Motor neuron (in vitro differentiated cells): ENCODE measurements around the gene FGD5. TPM values are rescaled to one million over a fixed set of nuclear protein-coding genes. Genes with fewer than 3 reads are reported as not detected.

ENCODE experiments used
- ATAC-seq, 8 experiments: fragments of 200-7000 bp; cut with Tn5 transposase; replicated peaks in 6 of 8; 2 replicates each; pipeline ENCODE4 v1.8.0; 2021; ENCODE audit warnings: mild to moderate bottlenecking in 8 of 8, moderate library complexity in 8 of 8
- H3K27ac ChIP-seq, 2 donors: fragments of 250-450 bp; sonication (Bioruptor Pico); 2 replicates each; pipeline ENCODE4 v1.9.0; 2021; ENCODE audit warnings: antibody characterized with exemption in 2 of 2, mild to moderate bottlenecking in 2 of 2, moderate library complexity in 1 of 2
- H3K4me1 ChIP-seq, 2 donors: fragments of 250-450 bp; sonication (Bioruptor Pico); replicated peaks in 1 of 2; 2 replicates each; pipeline ENCODE4 v1.6.1; 2021; ENCODE audit warnings: antibody characterized with exemption in 2 of 2, mild to moderate bottlenecking in 2 of 2, moderate library complexity in 1 of 2
- H3K4me3 ChIP-seq, 5 donors: fragments of 250-450 bp; sonication (Bioruptor Pico); 2 replicates each; pipeline ENCODE4 v1.9.0; 2021; ENCODE audit warnings: antibody characterized with exemption in 5 of 5, mild to moderate bottlenecking in 5 of 5, moderate library complexity in 4 of 5
- WGBS, 10 experiments: fragments of 450-650 bp; shearing (Covaris generic); methylation state at CpG; one replicate each; pipeline ENCODE4 v1.0.0; 2022; 5-methylcytosine and 5-hydroxymethylcytosine counted together
- in situ Hi-C, 9 experiments: fragments of 400-800 bp; cut with MboI; loops; one replicate each; pipeline ENCODE4 v1.15.0; 2021; ENCODE audit warnings: low sequenced_read_pairs in 9 of 9, low pct_unique_long_range_greater_than_20kb in 2 of 9; ENCODE audit not compliant: unreplicated experiment in 9 of 9
- total RNA-seq, 8 experiments: library from RNA; unstranded; fragments of 300-600 nt; gene quantifications; 2 replicates each; pipeline versions ENCODE4 v1.2.3 to v1.2.4, GENCODE V29; 2022

The FGD5 gene
- total RNA-seq, 8 experiments from 2014 or later = 0.73 to 114 (median 4.0) TPM

- H3K4me3 ChIP-seq = peak overlapping the region; percentile 75 to 97 (median 86)
- 0% methylated on average over 15 of the region's 79 CpGs; no CpG with 5 or more reads in 9 of the 10 experiments for WGBS, 10 experiments
- in situ Hi-C loops = no loop called here
- peak; percentile 74 to 95 (median 94) for ATAC-seq
- peak overlapping the region; percentile 99 to 100 for H3K27ac ChIP-seq
- H3K4me1 ChIP-seq = peaks cover 9 to 15% of the 10 kb centered on the region in 2 donors
Measured at GRCh38 chr3:14947886-14948608, 129.3 kb downstream of the FGD5 start.

- ATAC-seq = peak in 5 of 8 experiments; percentile 0 to 30 (median 20)
- Histone ChIP-seq H3K4me3 (peak overlapping the region; percentile 75 to 97 (median 86)), H3K4me1 (peaks cover 9 to 15% of the 10 kb centered on the region in 2 donors), H3K27ac (peak overlapping the region; percentile 65 to 100)
- WGBS, 10 experiments = 0 to 20% (median 7%) methylated on average over 1 to 13 of the region's 26 CpGs; no CpG with 5 or more reads in 4 of the 10 experiments
- in situ Hi-C loops = no loop called here
Measured at GRCh38 chr3:14948609-14949038, 129.9 kb downstream of the FGD5 start.

- in situ Hi-C loops = no loop called here
- peaks cover 9 to 15% of the 10 kb centered on the region in 2 donors for H3K4me1 ChIP-seq
- peak overlapping the region; percentile 65 to 100 for H3K27ac ChIP-seq
- 17 to 83% (median 60%) methylated on average over 1 to 5 of the region's 5 CpGs; no CpG with 5 or more reads in 2 of the 10 experiments for WGBS, 10 experiments
- H3K4me3 ChIP-seq = peak overlapping the region; percentile 75 to 97 (median 86)
- no peak for ATAC-seq
Measured at GRCh38 chr3:14949126-14949525, 130.4 kb downstream of the FGD5 start.

GRCh38 chr3:14950274-14950673, 131.5 kb downstream of the FGD5 start:
- in situ Hi-C loops = no loop called here
- no peak for ATAC-seq
- Histone ChIP-seq H3K4me1 (peaks cover 9 to 15% of the 10 kb centered on the region in 2 donors), H3K4me3 (no peak overlapping the region), H3K27ac (no peak overlapping the region)
- 83 to 100% (median 95%) methylated on average over 1 to 2 of the region's 2 CpGs; no CpG with 5 or more reads in 1 of the 10 experiments for WGBS, 10 experiments

GRCh38 chr3:14957153-14957552, 138.4 kb downstream of the FGD5 start:
- 80 to 100% (median 100%) methylated on average over 1 of the region's 1 CpG; no CpG with 5 or more reads in 5 of the 10 experiments for WGBS, 10 experiments
- Histone ChIP-seq H3K27ac (no peak overlapping the region), H3K4me3 (no peak overlapping the region), H3K4me1 (peaks cover 6 to 16% of the 10 kb centered on the region in 2 donors)
- in situ Hi-C loops = no loop called here
- no peak for ATAC-seq

GRCh38 chr3:14957925-14958324, 139.2 kb downstream of the FGD5 start:
- H3K4me3 ChIP-seq = no peak overlapping the region
- ATAC-seq = peak in 3 of 8 experiments; percentile 57 to 89 (median 86)
- in situ Hi-C loops = no loop called here
- WGBS, 10 experiments = 0 to 60% (median 30%) methylated on average over 1 of the region's 1 CpG; no CpG with 5 or more reads in 1 of the 10 experiments
- no peak overlapping the region for H3K27ac ChIP-seq
- H3K4me1 ChIP-seq = peaks cover 6 to 16% of the 10 kb centered on the region in 2 donors

- Histone ChIP-seq H3K4me3 (no peak overlapping the region), H3K27ac (no peak overlapping the region), H3K4me1 (peaks cover 6 to 16% of the 10 kb centered on the region in 2 donors)
- WGBS, 10 experiments = 59 to 100% (median 98%) methylated on average over 1 to 2 of the region's 2 CpGs
- in situ Hi-C loops = no loop called here
- no peak for ATAC-seq
Measured at GRCh38 chr3:14959359-14959943, 140.7 kb downstream of the FGD5 start.

GRCh38 chr3:14962762-14963161, 144.0 kb downstream of the FGD5 start:
- in situ Hi-C loops = no loop called here
- ATAC-seq = no peak
- H3K4me3 ChIP-seq = no peak overlapping the region
- H3K27ac ChIP-seq = no peak overlapping the region
- WGBS, 10 experiments = 76 to 100% (median 97%) methylated on average over 2 to 5 of the region's 5 CpGs; no CpG with 5 or more reads in 1 of the 10 experiments
- H3K4me1 ChIP-seq = peaks cover 1 to 3% of the 10 kb centered on the region in 2 donors

GRCh38 chr3:14967285-14967684, 148.5 kb downstream of the FGD5 start:
- Histone ChIP-seq H3K4me1 (no peaks in the 10 kb centered on the region), H3K4me3 (no peak overlapping the region), H3K27ac (no peak overlapping the region)
- WGBS, 10 experiments = 33 to 100% (median 92%) methylated on average over 1 of the region's 1 CpG; no CpG with 5 or more reads in 1 of the 10 experiments
- in situ Hi-C loops = no loop called here
- ATAC-seq = no peak

- no peak for ATAC-seq
- Histone ChIP-seq H3K27ac (no peak overlapping the region), H3K4me1 (no peaks in the 10 kb centered on the region), H3K4me3 (no peak overlapping the region)
- in situ Hi-C loops = no loop called here
- 100% methylated on average over 1 of the region's 1 CpG; no CpG with 5 or more reads in 4 of the 10 experiments for WGBS, 10 experiments
Measured at GRCh38 chr3:14969671-14970070, 150.9 kb downstream of the FGD5 start.

GRCh38 chr3:14976317-14976716, 157.6 kb downstream of the FGD5 start:
- 43 to 100% (median 90%) methylated on average over 1 of the region's 1 CpG; no CpG with 5 or more reads in 3 of the 10 experiments for WGBS, 10 experiments
- ATAC-seq = no peak
- in situ Hi-C loops = no loop called here
- no peak overlapping the region for H3K4me3 ChIP-seq
- H3K27ac ChIP-seq = no peak overlapping the region
- no peaks in the 10 kb centered on the region for H3K4me1 ChIP-seq

GRCh38 chr3:14980689-14981088, 161.9 kb downstream of the FGD5 start:
- H3K4me1 ChIP-seq = no peaks in the 10 kb centered on the region
- H3K27ac ChIP-seq = no peak overlapping the region
- in situ Hi-C loops = no loop called here
- H3K4me3 ChIP-seq = no peak overlapping the region
- WGBS, 10 experiments = 58 to 100% (median 94%) methylated on average over 1 to 4 of the region's 4 CpGs
- ATAC-seq = no peak
